ENCODE data around the gene MEIS1. TPM values are rescaled to one million over a fixed set of nuclear protein-coding genes. Genes with fewer than 3 reads are reported as not detected.

Gene MEIS1
- total RNA-seq, 2 experiments from 2014 or later, result not detected

GRCh38 chr2:66519264-66519843 lies 84.4 kb downstream of the MEIS1 start:
- H3K27ac Mint-ChIP-seq, result no peak overlapping the region

GRCh38 chr2:66521291-66521922 lies 86.5 kb downstream of the MEIS1 start:
- Mint-ChIP-seq H3K27me3 (peaks cover 4% of the 10 kb centered on the region), H3K4me1 (no peaks in the 10 kb centered on the region), H3K9me3 (no peaks in the 10 kb centered on the region)

More at GRCh38 chr2:66519264-66519843, 84.4 kb downstream of the MEIS1 start:
- no peak overlapping the region for H3K4me3 Mint-ChIP-seq
- DNase-seq, result no peak
- no peaks in the 10 kb centered on the region for H3K9me3 Mint-ChIP-seq
- no peaks in the 10 kb centered on the region for H3K4me1 Mint-ChIP-seq
- H3K27me3 Mint-ChIP-seq, result no peaks in the 10 kb centered on the region
- no peaks in the 10 kb centered on the region for H3K36me3 Mint-ChIP-seq

GRCh38 chr2:66522611-66523376 lies 87.9 kb downstream of the MEIS1 start:
- no peaks in the 10 kb centered on the region for H3K9me3 Mint-ChIP-seq
- no peak overlapping the region for H3K27ac Mint-ChIP-seq

More at GRCh38 chr2:66521291-66521922, 86.5 kb downstream of the MEIS1 start:
- H3K4me3 Mint-ChIP-seq, result no peak overlapping the region
- no peak overlapping the region for H3K27ac Mint-ChIP-seq
- H3K36me3 Mint-ChIP-seq, result no peaks in the 10 kb centered on the region
- DNase-seq, result no peak

GRCh38 chr2:66523377-66523969 lies 88.5 kb downstream of the MEIS1 start:
- H3K27ac Mint-ChIP-seq, result no peak overlapping the region
- no peak overlapping the region for H3K4me3 Mint-ChIP-seq
- H3K9me3 Mint-ChIP-seq, result no peaks in the 10 kb centered on the region
- no peaks in the 10 kb centered on the region for H3K36me3 Mint-ChIP-seq
- H3K4me1 Mint-ChIP-seq, result no peaks in the 10 kb centered on the region
- no peak for DNase-seq
- H3K27me3 Mint-ChIP-seq, result peaks cover 4% of the 10 kb centered on the region

More at GRCh38 chr2:66522611-66523376, 87.9 kb downstream of the MEIS1 start:
- no peak overlapping the region for H3K4me3 Mint-ChIP-seq
- no peaks in the 10 kb centered on the region for H3K4me1 Mint-ChIP-seq
- no peak for DNase-seq
- H3K27me3 Mint-ChIP-seq, result peaks cover 4% of the 10 kb centered on the region
- H3K36me3 Mint-ChIP-seq, result no peaks in the 10 kb centered on the region

GRCh38 chr2:66523990-66524389 lies 89.1 kb downstream of the MEIS1 start:
- no peaks in the 10 kb centered on the region for H3K36me3 Mint-ChIP-seq
- no peak overlapping the region for H3K27ac Mint-ChIP-seq
- peaks cover 4% of the 10 kb centered on the region for H3K27me3 Mint-ChIP-seq
- no peak for DNase-seq
- H3K9me3 Mint-ChIP-seq, result no peaks in the 10 kb centered on the region
- no peaks in the 10 kb centered on the region for H3K4me1 Mint-ChIP-seq
- no peak overlapping the region for H3K4me3 Mint-ChIP-seq

GRCh38 chr2:66525606-66526005 lies 90.7 kb downstream of the MEIS1 start:
- DNase-seq, result no peak
- Mint-ChIP-seq H3K4me3 (no peak overlapping the region), H3K36me3 (no peaks in the 10 kb centered on the region), H3K27ac (no peak overlapping the region), H3K4me1 (no peaks in the 10 kb centered on the region), H3K27me3 (peaks cover 4% of the 10 kb centered on the region), H3K9me3 (no peaks in the 10 kb centered on the region)

- no peaks in the 10 kb centered on the region for H3K9me3 Mint-ChIP-seq
- no peak overlapping the region for H3K4me3 Mint-ChIP-seq
- peaks cover 4% of the 10 kb centered on the region for H3K27me3 Mint-ChIP-seq
- DNase-seq, result no peak
- no peaks in the 10 kb centered on the region for H3K4me1 Mint-ChIP-seq
- H3K27ac Mint-ChIP-seq, result no peak overlapping the region
- no peaks in the 10 kb centered on the region for H3K36me3 Mint-ChIP-seq
Measured at GRCh38 chr2:66526180-66526579, 91.3 kb downstream of the MEIS1 start.

- H3K36me3 Mint-ChIP-seq, result no peaks in the 10 kb centered on the region
- H3K27ac Mint-ChIP-seq, result no peak overlapping the region
- H3K4me3 Mint-ChIP-seq, result no peak overlapping the region
- DNase-seq, result no peak
- no peaks in the 10 kb centered on the region for H3K4me1 Mint-ChIP-seq
- H3K27me3 Mint-ChIP-seq, result peaks cover 4% of the 10 kb centered on the region
- H3K9me3 Mint-ChIP-seq, result no peaks in the 10 kb centered on the region
Measured at GRCh38 chr2:66528974-66529724, 94.2 kb downstream of the MEIS1 start.

- no peaks in the 10 kb centered on the region for H3K36me3 Mint-ChIP-seq
- H3K27me3 Mint-ChIP-seq, result peaks cover under 1% of the 10 kb centered on the region
- no peak overlapping the region for H3K27ac Mint-ChIP-seq
- H3K4me1 Mint-ChIP-seq, result no peaks in the 10 kb centered on the region
- no peak overlapping the region for H3K4me3 Mint-ChIP-seq
- no peak for DNase-seq
- no peaks in the 10 kb centered on the region for H3K9me3 Mint-ChIP-seq
Measured at GRCh38 chr2:66530651-66531050, 95.7 kb downstream of the MEIS1 start.

- Mint-ChIP-seq H3K4me1 (no peaks in the 10 kb centered on the region), H3K9me3 (no peaks in the 10 kb centered on the region)
Measured at GRCh38 chr2:66531155-66531554, 96.2 kb downstream of the MEIS1 start.

GRCh38 chr2:66531567-66531966 lies 96.6 kb downstream of the MEIS1 start:
- no peaks in the 10 kb centered on the region for H3K9me3 Mint-ChIP-seq
- H3K27me3 Mint-ChIP-seq, result no peaks in the 10 kb centered on the region
- no peak for DNase-seq
- H3K4me1 Mint-ChIP-seq, result no peaks in the 10 kb centered on the region
- H3K4me3 Mint-ChIP-seq, result no peak overlapping the region
- H3K36me3 Mint-ChIP-seq, result no peaks in the 10 kb centered on the region
- no peak overlapping the region for H3K27ac Mint-ChIP-seq

More at GRCh38 chr2:66531155-66531554, 96.2 kb downstream of the MEIS1 start:
- Mint-ChIP-seq H3K4me3 (no peak overlapping the region), H3K36me3 (no peaks in the 10 kb centered on the region), H3K27ac (no peak overlapping the region), H3K27me3 (no peaks in the 10 kb centered on the region)
- DNase-seq, result no peak

- H3K4me1 Mint-ChIP-seq, result no peaks in the 10 kb centered on the region
- H3K27me3 Mint-ChIP-seq, result no peaks in the 10 kb centered on the region
- H3K4me3 Mint-ChIP-seq, result no peak overlapping the region
- no peaks in the 10 kb centered on the region for H3K9me3 Mint-ChIP-seq
- no peak overlapping the region for H3K27ac Mint-ChIP-seq
- DNase-seq, result no peak
- H3K36me3 Mint-ChIP-seq, result no peaks in the 10 kb centered on the region
Measured at GRCh38 chr2:66532972-66533868, 98.3 kb downstream of the MEIS1 start.

GRCh38 chr2:66534461-66534860 lies 99.5 kb downstream of the MEIS1 start:
- Mint-ChIP-seq H3K9me3 (no peaks in the 10 kb centered on the region), H3K27me3 (no peaks in the 10 kb centered on the region), H3K4me3 (no peak overlapping the region), H3K36me3 (no peaks in the 10 kb centered on the region), H3K27ac (no peak overlapping the region), H3K4me1 (no peaks in the 10 kb centered on the region)
- DNase-seq, result no peak
